HepG2 (cell line): ENCODE measurements around the gene AKAP3. TPM values are rescaled to one million over a fixed set of nuclear protein-coding genes. Genes with fewer than 3 reads are reported as not detected.

Experiments used
- ATAC-seq: fragments of 200-7000 bp; cut with Tn5 transposase; 3 replicates; pipeline ENCODE4 v1.9.1; 2020; ENCODE audit warnings: mild to moderate bottlenecking, moderate library complexity
- BruUV-seq: library from RNA; stranded (reverse); fragments of 400-500 nt; replicated peaks from 2 replicates; lab custom pipeline; 2021; lab: Mats Ljungman, UMichigan
- CTCF ChIA-PET: fragments of 300-600 bp; formaldehyde crosslinking; extraction: SDS; loops from one replicate; lab custom pipeline; 2021; ENCODE audit warnings: low total read pairs, inconsistent platforms, low intra/inter-chr PET ratio; lab: Yijun Ruan, JAX
- POLR2A ChIA-PET: fragments of 350-600 bp; sonication (Branson Sonifier 250); formaldehyde crosslinking; loops from one replicate; lab custom pipeline; 2020; ENCODE audit warnings: antibody characterized with exemption, inconsistent platforms; lab: Yijun Ruan, JAX
- DNase-seq: peaks from one replicate; pipeline ENCODE4 v3.0.0-alpha.2; 2015; ENCODE audit warnings: low spot score
- FAIRE-seq: peaks from 3 replicates; lab custom pipeline; 2011; peaks lifted over from hg19 to GRCh38; lab: Jason Lieb, UNC
- H2AFZ ChIP-seq: one replicate; pipeline ENCODE4 v1.6.1; 2011; ENCODE audit warnings: low read length, inconsistent platforms
- H3K27ac ChIP-seq: fragments of 300-600 bp; 3 replicates; pipeline ENCODE4 v1.8.0; 2011; ENCODE audit warnings: mixed run types, mild to moderate bottlenecking, mixed read lengths, low read length, inconsistent platforms; ENCODE audit not compliant: insufficient read depth; ENCODE audit errors: extremely low read length
- H3K27me3 ChIP-seq, 2 experiments: fragments of 200-600 bp in 1 of 2; 2 replicates in 1 of 2; 3 replicates in 1 of 2; pipeline versions ENCODE4 v1.6.0 to v1.8.0; 2011; ENCODE audit warnings: low read length in 2 of 2, mild to moderate bottlenecking in 2 of 2, moderate library complexity in 2 of 2, inconsistent platforms in 1 of 2; ENCODE audit not compliant: insufficient read depth in 2 of 2, control insufficient read depth in 1 of 2
- H3K36me3 ChIP-seq, 2 experiments: fragments of 200-600 bp in 1 of 2; replicated peaks in 1 of 2; 2 replicates in 1 of 2; 3 replicates in 1 of 2; pipeline versions ENCODE4 v1.5.1 to v1.8.0; 2011; ENCODE audit warnings: low read length in 2 of 2, inconsistent platforms in 1 of 2; ENCODE audit not compliant: insufficient read depth in 2 of 2, control insufficient read depth in 1 of 2
- H3K4me1 ChIP-seq: 2 replicates; pipeline ENCODE4 v1.5.1; 2012; ENCODE audit warnings: low read length, inconsistent platforms; ENCODE audit not compliant: insufficient read depth
- H3K4me2 ChIP-seq: 2 replicates; pipeline ENCODE4 v1.6.0; 2011; ENCODE audit warnings: low read depth, low read length, inconsistent platforms
- H3K4me3 ChIP-seq, 3 experiments: fragments of 200-600 bp in 1 of 3; sonication (generic), shearing (Covaris generic) in 1 of 3; replicated peaks in 1 of 3; 2 replicates each; pipeline ENCODE4 v1.5.1; 2011 to 2016; ENCODE audit warnings: low read length in 3 of 3, inconsistent platforms in 2 of 3, low read depth in 2 of 3, mild to moderate bottlenecking in 2 of 3, control low read depth in 1 of 3, mixed read lengths in 1 of 3; ENCODE audit not compliant: insufficient read depth in 1 of 3
- H3K79me2 ChIP-seq: one replicate; pipeline ENCODE4 v1.6.1; 2011; ENCODE audit warnings: low read length, inconsistent platforms; ENCODE audit not compliant: insufficient read depth
- H3K9ac ChIP-seq: 2 replicates; pipeline ENCODE4 v1.6.0; 2011; ENCODE audit warnings: mild to moderate bottlenecking, low read depth, low read length, inconsistent platforms; ENCODE audit not compliant: insufficient read depth
- H3K9me3 ChIP-seq: 2 replicates; pipeline ENCODE4 v1.5.1; 2012; ENCODE audit warnings: mild to moderate bottlenecking, low read length
- H4K20me1 ChIP-seq: 2 replicates; pipeline ENCODE4 v1.6.0; 2011; ENCODE audit warnings: inconsistent platforms, mild to moderate bottlenecking, low read length, moderate library complexity; ENCODE audit not compliant: insufficient read depth
- ATF7 ChIP-seq, 2 experiments: fragments of 450-650 bp in 1 of 2; sonication (generic) in 1 of 2; formaldehyde crosslinking in 1 of 2; IDR thresholded peaks; 2 replicates each; pipeline versions ENCODE4 v1.4.0 to v1.6.1; 2016 to 2020; ENCODE audit warnings: antibody characterized with exemption in 1 of 2, mild to moderate bottlenecking in 1 of 2, missing genetic modification reagents in 1 of 2
- KLF9 ChIP-seq: IDR thresholded peaks from 2 replicates; pipeline ENCODE4 v1.6.1; 2016; ENCODE audit warnings: low read depth
- KMT2B ChIP-seq: IDR thresholded peaks from 2 replicates; pipeline ENCODE4 v1.6.1; 2016; ENCODE audit warnings: missing genetic modification reagents, missing compliant biosample characterization
- LRRFIP1 ChIP-seq: sonication (generic); formaldehyde crosslinking; conservative IDR thresholded peaks from 2 replicates; pipeline ENCODE4 v1.4.0; 2020; ENCODE audit warnings: missing genetic modification reagents
- PHF21A ChIP-seq: sonication (generic); formaldehyde crosslinking; IDR thresholded peaks from 2 replicates; pipeline ENCODE4 v1.5.0; 2020; ENCODE audit warnings: mild to moderate bottlenecking, missing genetic modification reagents
- SP5 ChIP-seq: IDR thresholded peaks from 2 replicates; pipeline ENCODE4 v1.6.1; 2016; ENCODE audit warnings: low read depth, borderline replicate concordance
- ZBTB1 ChIP-seq: sonication (generic); formaldehyde crosslinking; IDR thresholded peaks from 2 replicates; pipeline ENCODE4 v1.4.0; 2020; ENCODE audit warnings: missing genetic modification reagents, borderline replicate concordance
- ZNF24 ChIP-seq: fragments of 450-650 bp; IDR thresholded peaks from 2 replicates; pipeline ENCODE4 v1.6.1; 2017; ENCODE audit warnings: antibody characterized with exemption, mild to moderate bottlenecking
- ZNF792 ChIP-seq: IDR thresholded peaks from 2 replicates; pipeline ENCODE4 v1.6.1; 2016
- WGBS: methylation state at CpG from one replicate; pipeline ENCODE4 v1.1.6; 2017; ENCODE audit warnings: low lambda C conversion rate; 5-methylcytosine and 5-hydroxymethylcytosine counted together
- in situ Hi-C: cut with HindIII; loops from 2 replicates; pipeline ENCODE4 v1.10.0; 2017; ENCODE audit warnings: low pct_unique_long_range_greater_than_20kb; ENCODE audit not compliant: extremely low pct_ligation_motif_present
- intact Hi-C: fragments of 100-400 bp; cut with micrococcal nuclease; formaldehyde crosslinking; loops from one replicate; pipeline ENCODE4 v1.10.0; 2022; ENCODE audit not compliant: unreplicated experiment
- polyA plus RNA-seq, 8 experiments: library from polyadenylated mRNA; depleted of rRNA in 3 of 8; stranded (reverse) in 7 of 8; unstranded in 1 of 8; fragments of >200 nt; fragmentation: Illumina TruSeq in 4 of 8; extraction: Trizol in 4 of 8; gene quantifications; 2 replicates each; pipeline versions ENCODE4 v1.2.1 to v1.2.3, GENCODE V29; 2011 to 2016; ENCODE audit warnings: low read depth in 4 of 8, missing spikeins in 1 of 8, mixed read lengths in 1 of 8; ENCODE audit not compliant: insufficient read depth in 1 of 8
- total RNA-seq, 5 experiments: library from RNA; depleted of rRNA; stranded (reverse); fragments of >200 nt; fragmentation: Illumina TruSeq; extraction: Trizol; gene quantifications; 2 replicates each; pipeline ENCODE4 v1.2.3, GENCODE V29; 2016; ENCODE audit warnings: low read depth in 1 of 5
- TF ChIP-seq, protein P1 (sequence below): sonication (generic); formaldehyde crosslinking; IDR thresholded peaks from 2 replicates; pipeline ENCODE4 v1.4.0; 2020; ENCODE audit warnings: missing genetic modification reagents
- TF ChIP-seq, protein P2 (sequence below): sonication (generic); formaldehyde crosslinking; IDR thresholded peaks from 2 replicates; pipeline ENCODE4 v1.8.1; 2023; ENCODE audit warnings: missing genetic modification reagents, inconsistent platforms, borderline replicate concordance

AKAP3 gene
- total and polyA plus RNA-seq, 2 of the 13 experiments (the other 11 are each of a cell fraction or from before 2014, with no cell fraction given), result 0.22 to 0.49 TPM

- TF ChIP-seq KLF9, result no peak
Observed at GRCh38 chr12:4630262-4630661, 18.6 kb downstream of the AKAP3 start (continued).

- ATAC-seq (no peak), DNase-seq (no peak), FAIRE-seq (no peak)
- Histone ChIP-seq H3K27me3 (peaks cover 0 to 16% of the 10 kb centered on the region in 2 experiments; a peak in 2 of 5 replicates), H3K36me3 (no peaks in the 10 kb centered on the region), H3K4me3 (no peak overlapping the region), H3K9ac (no peak overlapping the region), H3K4me1 (no peaks in the 10 kb centered on the region), H3K4me2 (no peak overlapping the region), H2AFZ (no peak overlapping the region), H3K9me3 (no peaks in the 10 kb centered on the region), H4K20me1 (no peaks in the 10 kb centered on the region), H3K27ac (no peak overlapping the region), H3K79me2 (no peaks in the 10 kb centered on the region)
- BruUV-seq, result no TSS peak
- ChIA-PET CTCF (no interaction called here), POLR2A (no interaction called here)
- in situ Hi-C loops, result no loop called here
- 35% methylated on average over 10 of the region's 10 CpGs for WGBS
- no peak for TF ChIP-seq ZNF24
- TF ChIP-seq, protein P1, sequence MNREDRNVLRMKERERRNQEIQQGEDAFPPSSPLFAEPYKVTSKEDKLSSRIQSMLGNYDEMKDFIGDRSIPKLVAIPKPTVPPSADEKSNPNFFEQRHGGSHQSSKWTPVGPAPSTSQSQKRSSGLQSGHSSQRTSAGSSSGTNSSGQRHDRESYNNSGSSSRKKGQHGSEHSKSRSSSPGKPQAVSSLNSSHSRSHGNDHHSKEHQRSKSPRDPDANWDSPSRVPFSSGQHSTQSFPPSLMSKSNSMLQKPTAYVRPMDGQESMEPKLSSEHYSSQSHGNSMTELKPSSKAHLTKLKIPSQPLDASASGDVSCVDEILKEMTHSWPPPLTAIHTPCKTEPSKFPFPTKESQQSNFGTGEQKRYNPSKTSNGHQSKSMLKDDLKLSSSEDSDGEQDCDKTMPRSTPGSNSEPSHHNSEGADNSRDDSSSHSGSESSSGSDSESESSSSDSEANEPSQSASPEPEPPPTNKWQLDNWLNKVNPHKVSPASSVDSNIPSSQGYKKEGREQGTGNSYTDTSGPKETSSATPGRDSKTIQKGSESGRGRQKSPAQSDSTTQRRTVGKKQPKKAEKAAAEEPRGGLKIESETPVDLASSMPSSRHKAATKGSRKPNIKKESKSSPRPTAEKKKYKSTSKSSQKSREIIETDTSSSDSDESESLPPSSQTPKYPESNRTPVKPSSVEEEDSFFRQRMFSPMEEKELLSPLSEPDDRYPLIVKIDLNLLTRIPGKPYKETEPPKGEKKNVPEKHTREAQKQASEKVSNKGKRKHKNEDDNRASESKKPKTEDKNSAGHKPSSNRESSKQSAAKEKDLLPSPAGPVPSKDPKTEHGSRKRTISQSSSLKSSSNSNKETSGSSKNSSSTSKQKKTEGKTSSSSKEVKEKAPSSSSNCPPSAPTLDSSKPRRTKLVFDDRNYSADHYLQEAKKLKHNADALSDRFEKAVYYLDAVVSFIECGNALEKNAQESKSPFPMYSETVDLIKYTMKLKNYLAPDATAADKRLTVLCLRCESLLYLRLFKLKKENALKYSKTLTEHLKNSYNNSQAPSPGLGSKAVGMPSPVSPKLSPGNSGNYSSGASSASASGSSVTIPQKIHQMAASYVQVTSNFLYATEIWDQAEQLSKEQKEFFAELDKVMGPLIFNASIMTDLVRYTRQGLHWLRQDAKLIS, result no peak
- TF ChIP-seq KMT2B (CRISPR knock-in tag), result no peak
- no peak for TF ChIP-seq LRRFIP1
- TF ChIP-seq PHF21A (CRISPR knock-in tag), result no peak
- no peak for TF ChIP-seq SP5 (CRISPR knock-in tag)
- no peak for TF ChIP-seq ZNF792 (CRISPR knock-in tag)
- no peak for TF ChIP-seq ZBTB1 (CRISPR knock-in tag)
- no peak for TF ChIP-seq ATF7 (IDR thresholded peaks at IDR 0.05)
- TF ChIP-seq ATF7 (CRISPR knock-in tag; IDR thresholded peaks at IDR 0.05), result no peak
- TF ChIP-seq, protein P2, sequence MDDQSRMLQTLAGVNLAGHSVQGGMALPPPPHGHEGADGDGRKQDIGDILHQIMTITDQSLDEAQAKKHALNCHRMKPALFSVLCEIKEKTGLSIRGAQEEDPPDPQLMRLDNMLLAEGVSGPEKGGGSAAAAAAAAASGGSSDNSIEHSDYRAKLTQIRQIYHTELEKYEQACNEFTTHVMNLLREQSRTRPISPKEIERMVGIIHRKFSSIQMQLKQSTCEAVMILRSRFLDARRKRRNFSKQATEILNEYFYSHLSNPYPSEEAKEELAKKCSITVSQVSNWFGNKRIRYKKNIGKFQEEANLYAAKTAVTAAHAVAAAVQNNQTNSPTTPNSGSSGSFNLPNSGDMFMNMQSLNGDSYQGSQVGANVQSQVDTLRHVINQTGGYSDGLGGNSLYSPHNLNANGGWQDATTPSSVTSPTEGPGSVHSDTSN (CRISPR knock-in tag), result no peak
- intact Hi-C loops, result no loop called here
Observed at GRCh38 chr12:4628406-4628805, 20.4 kb downstream of the AKAP3 start.
